ENCODE measurements around the gene EARS2.
"Not testable (repeated sequence)": the region's sequence is repeated elsewhere in the genome, so short reads cannot be mapped to it uniquely, and the experiment has no call there.

Gene EARS2

DNA sequence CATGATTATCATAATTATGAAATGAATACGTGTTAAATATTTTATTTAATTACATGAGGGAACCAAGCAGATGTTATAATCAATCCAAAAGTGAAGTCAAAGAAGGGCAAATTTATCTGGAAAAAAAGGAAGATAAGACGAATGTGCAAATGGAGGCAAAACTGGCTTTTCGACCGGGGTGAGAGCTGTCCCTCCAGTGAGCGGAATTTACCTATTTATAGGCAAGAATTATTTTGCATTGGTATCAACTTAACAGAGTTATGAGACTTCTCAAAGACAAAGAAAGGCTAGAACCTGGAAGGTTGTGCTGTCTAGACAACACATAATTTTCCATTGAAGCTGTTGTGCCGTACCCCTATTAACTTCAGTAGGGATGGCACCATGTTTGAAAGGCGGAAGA is 45.4 kb downstream of the EARS2 start:
- Histone ChIP-seq H3K9ac (ENCODE audit: low read depth, low read length) (no peak overlapping the region), H2AFZ (ENCODE audit: low read depth, low read length) (no peak overlapping the region), H3K36me3 (ENCODE audit: insufficient read depth, low read length) (0 out of 2 replicates have a peak, but pooled peaks cover 4% of the 10 kb centered on the region), H3K4me2 (ENCODE audit: insufficient read depth, low read length) (no peak overlapping the region), H3K4me3 (ENCODE audit: low read depth in 1 of 2, low read length in 2 of 2) (no peak overlapping the region), H4K20me1 (ENCODE audit: insufficient read depth, low read length) (no peaks in the 10 kb centered on the region; the same call in 1 of the 2 replicates), H3K27me3 (ENCODE audit: insufficient read depth, low read length, poor library complexity) (no peaks in the 10 kb centered on the region), H3K79me2 (ENCODE audit: insufficient read depth, low read length) (no peaks in the 10 kb centered on the region), H3K4me1 (ENCODE audit: insufficient read depth, low read length) (no peaks in the 10 kb centered on the region), H3K27ac (ENCODE audit: low read length) (no peak overlapping the region), H3K9me3 (ENCODE audit: insufficient read depth, low read length, severe bottlenecking) (no peaks in the 10 kb centered on the region)
- ATAC-seq (ENCODE audit: insufficient read depth, low read depth) (no peak), DNase-seq (no peak)
- TF ChIP-seq, protein P1, sequence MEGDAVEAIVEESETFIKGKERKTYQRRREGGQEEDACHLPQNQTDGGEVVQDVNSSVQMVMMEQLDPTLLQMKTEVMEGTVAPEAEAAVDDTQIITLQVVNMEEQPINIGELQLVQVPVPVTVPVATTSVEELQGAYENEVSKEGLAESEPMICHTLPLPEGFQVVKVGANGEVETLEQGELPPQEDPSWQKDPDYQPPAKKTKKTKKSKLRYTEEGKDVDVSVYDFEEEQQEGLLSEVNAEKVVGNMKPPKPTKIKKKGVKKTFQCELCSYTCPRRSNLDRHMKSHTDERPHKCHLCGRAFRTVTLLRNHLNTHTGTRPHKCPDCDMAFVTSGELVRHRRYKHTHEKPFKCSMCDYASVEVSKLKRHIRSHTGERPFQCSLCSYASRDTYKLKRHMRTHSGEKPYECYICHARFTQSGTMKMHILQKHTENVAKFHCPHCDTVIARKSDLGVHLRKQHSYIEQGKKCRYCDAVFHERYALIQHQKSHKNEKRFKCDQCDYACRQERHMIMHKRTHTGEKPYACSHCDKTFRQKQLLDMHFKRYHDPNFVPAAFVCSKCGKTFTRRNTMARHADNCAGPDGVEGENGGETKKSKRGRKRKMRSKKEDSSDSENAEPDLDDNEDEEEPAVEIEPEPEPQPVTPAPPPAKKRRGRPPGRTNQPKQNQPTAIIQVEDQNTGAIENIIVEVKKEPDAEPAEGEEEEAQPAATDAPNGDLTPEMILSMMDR (IDR thresholded peaks at IDR 0.05; ENCODE audit: borderline replicate concordance, extremely low read depth, low read length, poor library complexity, severe bottlenecking) = no peak
- TF ChIP-seq EZH2 (IDR thresholded peaks at IDR 0.05; ENCODE audit: borderline replicate concordance, low read depth, low read length, severe bottlenecking) = no peak

DNA sequence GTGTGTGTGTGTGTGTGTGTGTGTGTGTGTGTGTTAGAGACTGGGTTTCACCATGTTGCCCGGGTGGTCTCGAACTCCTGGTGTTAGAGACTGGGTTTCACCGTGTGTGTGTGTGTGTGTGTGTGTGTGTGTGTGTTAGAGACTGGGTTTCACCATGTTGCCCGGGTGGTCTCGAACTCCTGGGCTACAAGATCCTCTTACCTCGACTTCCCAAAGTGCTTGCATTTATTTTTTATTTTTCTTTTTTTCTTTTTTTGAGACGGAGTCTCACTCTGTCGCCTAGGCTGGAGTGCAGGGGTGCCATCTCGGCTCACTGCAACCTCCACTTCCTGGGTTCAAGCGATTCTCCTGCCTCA is 46.3 kb downstream of the EARS2 start:
- not testable (repeated sequence) for H4K20me1 ChIP-seq (ENCODE audit: insufficient read depth, low read length); DNase-seq; H3K27me3 ChIP-seq (ENCODE audit: insufficient read depth, low read length, poor library complexity); H3K4me1 ChIP-seq (ENCODE audit: insufficient read depth, low read length); H3K4me3 ChIP-seq (ENCODE audit: low read depth in 1 of 2, low read length in 2 of 2); H3K4me2 ChIP-seq (ENCODE audit: insufficient read depth, low read length); H3K79me2 ChIP-seq (ENCODE audit: insufficient read depth, low read length); H3K9ac ChIP-seq (ENCODE audit: low read depth, low read length); H2AFZ ChIP-seq (ENCODE audit: low read depth, low read length); H3K9me3 ChIP-seq (ENCODE audit: insufficient read depth, low read length, severe bottlenecking); H3K36me3 ChIP-seq (ENCODE audit: insufficient read depth, low read length); H3K27ac ChIP-seq (ENCODE audit: low read length); ATAC-seq (ENCODE audit: insufficient read depth, low read depth)

DNA sequence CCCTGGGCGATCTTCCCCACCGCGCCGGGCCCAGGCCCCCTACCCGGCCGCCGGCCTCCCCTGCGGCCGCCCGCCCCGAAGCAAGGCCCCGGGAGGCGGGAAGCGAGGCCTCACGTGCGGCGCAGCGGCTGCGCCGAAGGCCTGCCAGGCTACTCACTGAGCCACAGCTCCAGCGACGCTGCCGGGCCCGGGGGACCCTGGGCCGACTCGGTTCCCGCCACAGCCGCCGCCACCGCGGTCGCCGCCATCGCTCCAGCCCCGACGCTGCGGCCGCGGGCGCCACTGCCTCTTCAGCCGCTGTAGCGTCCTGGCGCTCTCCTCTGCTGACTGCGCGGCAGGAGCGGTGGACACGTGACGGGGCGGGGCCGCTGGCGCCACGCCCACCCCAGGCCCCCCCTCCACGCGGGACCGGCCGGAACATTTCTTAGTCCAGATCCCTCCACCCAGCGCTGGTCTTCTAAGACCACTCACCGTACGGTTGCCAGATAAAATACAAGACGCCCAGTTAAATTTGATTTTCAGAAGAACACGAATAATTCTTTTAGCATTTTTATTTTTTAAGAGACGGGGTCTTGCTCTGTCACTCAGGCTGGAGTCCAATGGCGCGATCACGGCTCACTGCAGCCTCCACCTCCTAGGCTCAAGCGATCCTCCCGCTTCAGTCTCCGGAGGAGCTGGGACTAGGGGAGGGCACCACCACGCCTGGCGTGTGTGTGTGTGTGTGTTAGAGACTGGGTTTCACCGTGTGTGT is 46.8 kb downstream of the EARS2 start, which contains the start of gene GGA2:
Gene GGA2 (minus strand): TSS at position 331 of the 751 bp plus-strand sequence. CDS start 83 bp downstream, at position 248.
- TF ChIP-seq, protein P1 (IDR thresholded peaks at IDR 0.05; ENCODE audit: borderline replicate concordance, extremely low read depth, low read length, poor library complexity, severe bottlenecking) = no peak
- TF ChIP-seq EZH2 (IDR thresholded peaks at IDR 0.05; ENCODE audit: borderline replicate concordance, low read depth, low read length, severe bottlenecking) = no peak
- no peak for ATAC-seq (ENCODE audit: insufficient read depth, low read depth)
- no peak within 1 kb of the TSS for H3K27ac ChIP-seq (ENCODE audit: low read length)

DNA sequence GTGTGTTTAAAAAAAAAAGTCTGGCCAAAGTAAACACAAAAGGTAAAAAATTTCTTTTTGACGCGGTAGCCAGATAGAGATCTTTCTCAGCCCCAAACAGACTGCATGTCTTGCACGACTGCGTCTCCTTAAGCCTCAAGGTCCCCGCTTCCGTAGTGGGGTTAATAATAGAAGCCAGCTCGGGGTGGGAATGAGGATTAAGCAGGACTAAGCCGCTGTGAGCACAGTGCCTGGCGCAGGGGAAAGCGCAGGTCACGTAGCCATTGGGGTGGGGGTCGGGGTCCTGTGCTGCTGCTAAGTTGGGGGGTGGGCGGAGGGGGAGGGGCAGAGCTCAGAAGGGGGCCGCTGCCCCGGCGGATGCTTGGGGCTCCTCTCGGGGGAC is 47.4 kb downstream of the EARS2 start:
- Histone ChIP-seq H3K9ac (ENCODE audit: low read depth, low read length) (no peak overlapping the region), H3K36me3 (ENCODE audit: insufficient read depth, low read length) (no peaks in the 10 kb centered on the region), H4K20me1 (ENCODE audit: insufficient read depth, low read length) (no peaks in the 10 kb centered on the region; the same call in 1 of the 2 replicates), H2AFZ (ENCODE audit: low read depth, low read length) (no peak overlapping the region), H3K4me2 (ENCODE audit: insufficient read depth, low read length) (no peak overlapping the region), H3K4me3 (ENCODE audit: low read depth in 1 of 2, low read length in 2 of 2) (no peak overlapping the region), H3K4me1 (ENCODE audit: insufficient read depth, low read length) (no peaks in the 10 kb centered on the region), H3K9me3 (ENCODE audit: insufficient read depth, low read length, severe bottlenecking) (no peaks in the 10 kb centered on the region), H3K79me2 (ENCODE audit: insufficient read depth, low read length) (no peaks in the 10 kb centered on the region), H3K27me3 (ENCODE audit: insufficient read depth, low read length, poor library complexity) (no peaks in the 10 kb centered on the region), H3K27ac (ENCODE audit: low read length) (no peak overlapping the region)
- DNase-seq (no peak), ATAC-seq (ENCODE audit: insufficient read depth, low read depth) (no peak)
- TF ChIP-seq, protein P1 (IDR thresholded peaks at IDR 0.05; ENCODE audit: borderline replicate concordance, extremely low read depth, low read length, poor library complexity, severe bottlenecking) = no peak
- TF ChIP-seq EZH2 (IDR thresholded peaks at IDR 0.05; ENCODE audit: borderline replicate concordance, low read depth, low read length, severe bottlenecking) = no peak

More for the DNA sequence above, 46.8 kb downstream of the EARS2 start, which contains the start of gene GGA2:
- Histone ChIP-seq H3K9me3 (ENCODE audit: insufficient read depth, low read length, severe bottlenecking) (no peaks in the 10 kb centered on the region), H3K27me3 (ENCODE audit: insufficient read depth, low read length, poor library complexity) (no peaks in the 10 kb centered on the region), H3K79me2 (ENCODE audit: insufficient read depth, low read length) (no peaks in the 10 kb centered on the region), H3K4me3 (ENCODE audit: low read depth in 1 of 2, low read length in 2 of 2) (no peak within 1 kb of the TSS), H4K20me1 (ENCODE audit: insufficient read depth, low read length) (no peaks in the 10 kb centered on the region; the same call in 1 of the 2 replicates), H3K4me1 (ENCODE audit: insufficient read depth, low read length) (no peaks in the 10 kb centered on the region), H3K4me2 (ENCODE audit: insufficient read depth, low read length) (no peak within 1 kb of the TSS), H2AFZ (ENCODE audit: low read depth, low read length) (no peak within 1 kb of the TSS), H3K9ac (ENCODE audit: low read depth, low read length) (no peak within 1 kb of the TSS), H3K36me3 (ENCODE audit: insufficient read depth, low read length) (no peaks in the 10 kb centered on the region)
- no peak for DNase-seq

Data from DND-41 (cell line).